Measurements from ENCODE around the gene MSRB2. TPM values are rescaled to one million over a fixed set of nuclear protein-coding genes. Genes with fewer than 3 reads are reported as not detected.

MSRB2 gene
- total and polyA plus RNA-seq, 2 experiments from 2014 or later: 9.5 to 34.6 TPM

- no peaks in the 10 kb centered on the region for H3K79me2 ChIP-seq (replicated peaks; ENCODE audit: insufficient read depth)
These were observed 61.2 kb downstream of the MSRB2 start for GRCh38 chr10:23156447-23157150.

More at GRCh38 chr10:23156447-23157150, 61.2 kb downstream of the MSRB2 start:
- DNase-seq (ENCODE audit: low spot score) (no peak), ATAC-seq (no peak)
- Mint-ChIP-seq H3K4me3 (no peak overlapping the region; the same call in 2 of the 3 replicates), H3K27me3 (ENCODE audit: insufficient read depth, low read depth, poor library complexity) (peaks cover 5% of the 10 kb centered on the region), H3K36me3 (ENCODE audit: low read depth) (no peaks in the 10 kb centered on the region), H3K4me1 (peaks cover 9% of the 10 kb centered on the region), H3K27ac (no peak overlapping the region), H3K9me3 (no peaks in the 10 kb centered on the region)
- Histone ChIP-seq H3K27me3 (ENCODE audit: insufficient read depth) (peaks cover 7% of the 10 kb centered on the region; the same call in 1 of the 2 replicates), H4K20me1 (replicated peaks; ENCODE audit: insufficient read depth) (no peaks in the 10 kb centered on the region), H3K4me3 (no peak overlapping the region), H3K36me3 (ENCODE audit: insufficient read depth) (no peaks in the 10 kb centered on the region), H3F3A (replicated peaks; ENCODE audit: low read depth) (no peaks in the 10 kb centered on the region), H3K4me2 (no peak overlapping the region), H3K4me1 (ENCODE audit: insufficient read depth) (no peaks in the 10 kb centered on the region), H3K9me2 (ENCODE audit: insufficient read depth) (no peaks in the 10 kb centered on the region), H3K27ac (ENCODE audit: low read depth) (no peak overlapping the region), H2AFZ (no peak overlapping the region)
- no peak for TF ChIP-seq ZNF462 (CRISPR knock-in tag; IDR thresholded peaks at IDR 0.05)
- no peak for TF ChIP-seq ZNF331 (CRISPR knock-in tag; IDR thresholded peaks at IDR 0.05; ENCODE audit: low read depth)
- TF ChIP-seq, protein P1, sequence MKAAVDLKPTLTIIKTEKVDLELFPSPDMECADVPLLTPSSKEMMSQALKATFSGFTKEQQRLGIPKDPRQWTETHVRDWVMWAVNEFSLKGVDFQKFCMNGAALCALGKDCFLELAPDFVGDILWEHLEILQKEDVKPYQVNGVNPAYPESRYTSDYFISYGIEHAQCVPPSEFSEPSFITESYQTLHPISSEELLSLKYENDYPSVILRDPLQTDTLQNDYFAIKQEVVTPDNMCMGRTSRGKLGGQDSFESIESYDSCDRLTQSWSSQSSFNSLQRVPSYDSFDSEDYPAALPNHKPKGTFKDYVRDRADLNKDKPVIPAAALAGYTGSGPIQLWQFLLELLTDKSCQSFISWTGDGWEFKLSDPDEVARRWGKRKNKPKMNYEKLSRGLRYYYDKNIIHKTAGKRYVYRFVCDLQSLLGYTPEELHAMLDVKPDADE (IDR thresholded peaks at IDR 0.05): no peak
- no peak for TF ChIP-seq POLR2AphosphoS5 (IDR thresholded peaks at IDR 0.05; ENCODE audit: low read depth)
